ENCODE measurements around the gene SLX4IP. TPM values are rescaled to one million over a fixed set of nuclear protein-coding genes. Genes with fewer than 3 reads are reported as not detected.

SLX4IP gene
- total and polyA plus RNA-seq, 2 of the 13 experiments (the other 11 are each of a cell fraction or from before 2014, with no cell fraction given) = 3.6 to 7.3 TPM

- TF ChIP-seq ZNF460 (CRISPR knock-in tag; IDR thresholded peaks at IDR 0.05; ENCODE audit: borderline replicate concordance) = no peak
- TF ChIP-seq MLX (CRISPR knock-in tag; IDR thresholded peaks at IDR 0.05) = 0 out of 2 replicates have a peak, but pooled peaks have one; percentile 21
- peak; percentile 72 for TF ChIP-seq GATAD2A (CRISPR knock-in tag; IDR thresholded peaks at IDR 0.05)
- TF ChIP-seq, protein P1, sequence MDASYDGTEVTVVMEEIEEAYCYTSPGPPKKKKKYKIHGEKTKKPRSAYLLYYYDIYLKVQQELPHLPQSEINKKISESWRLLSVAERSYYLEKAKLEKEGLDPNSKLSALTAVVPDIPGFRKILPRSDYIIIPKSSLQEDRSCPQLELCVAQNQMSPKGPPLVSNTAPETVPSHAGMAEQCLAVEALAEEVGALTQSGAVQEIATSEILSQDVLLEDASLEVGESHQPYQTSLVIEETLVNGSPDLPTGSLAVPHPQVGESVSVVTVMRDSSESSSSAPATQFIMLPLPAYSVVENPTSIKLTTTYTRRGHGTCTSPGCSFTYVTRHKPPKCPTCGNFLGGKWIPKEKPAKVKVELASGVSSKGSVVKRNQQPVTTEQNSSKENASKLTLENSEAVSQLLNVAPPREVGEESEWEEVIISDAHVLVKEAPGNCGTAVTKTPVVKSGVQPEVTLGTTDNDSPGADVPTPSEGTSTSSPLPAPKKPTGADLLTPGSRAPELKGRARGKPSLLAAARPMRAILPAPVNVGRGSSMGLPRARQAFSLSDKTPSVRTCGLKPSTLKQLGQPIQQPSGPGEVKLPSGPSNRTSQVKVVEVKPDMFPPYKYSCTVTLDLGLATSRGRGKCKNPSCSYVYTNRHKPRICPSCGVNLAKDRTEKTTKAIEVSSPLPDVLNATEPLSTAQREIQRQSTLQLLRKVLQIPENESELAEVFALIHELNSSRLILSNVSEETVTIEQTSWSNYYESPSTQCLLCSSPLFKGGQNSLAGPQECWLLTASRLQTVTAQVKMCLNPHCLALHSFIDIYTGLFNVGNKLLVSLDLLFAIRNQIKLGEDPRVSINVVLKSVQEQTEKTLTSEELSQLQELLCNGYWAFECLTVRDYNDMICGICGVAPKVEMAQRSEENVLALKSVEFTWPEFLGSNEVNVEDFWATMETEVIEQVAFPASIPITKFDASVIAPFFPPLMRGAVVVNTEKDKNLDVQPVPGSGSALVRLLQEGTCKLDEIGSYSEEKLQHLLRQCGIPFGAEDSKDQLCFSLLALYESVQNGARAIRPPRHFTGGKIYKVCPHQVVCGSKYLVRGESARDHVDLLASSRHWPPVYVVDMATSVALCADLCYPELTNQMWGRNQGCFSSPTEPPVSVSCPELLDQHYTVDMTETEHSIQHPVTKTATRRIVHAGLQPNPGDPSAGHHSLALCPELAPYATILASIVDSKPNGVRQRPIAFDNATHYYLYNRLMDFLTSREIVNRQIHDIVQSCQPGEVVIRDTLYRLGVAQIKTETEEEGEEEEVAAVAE (CRISPR knock-in tag; IDR thresholded peaks at IDR 0.05; ENCODE audit: borderline replicate concordance) = no peak
- TF ChIP-seq ZNF317 (CRISPR knock-in tag; IDR thresholded peaks at IDR 0.05) = peak; percentile 92
- TF ChIP-seq ZNF816 (CRISPR knock-in tag; IDR thresholded peaks at IDR 0.05; ENCODE audit: borderline replicate concordance) = no peak
- TF ChIP-seq RXRB (CRISPR knock-in tag; IDR thresholded peaks at IDR 0.05; ENCODE audit: borderline replicate concordance) = 0 out of 2 replicates have a peak, but pooled peaks have one; percentile 28
- 0 out of 4 replicates have a peak, but pooled peaks of 1 of the 2 experiments have one; percentile 12 for TF ChIP-seq NR2F1 (CRISPR knock-in tag; IDR thresholded peaks at IDR 0.05)
- TF ChIP-seq PRDM15 (CRISPR knock-in tag; IDR thresholded peaks at IDR 0.05) = no peak
- peak; percentile 64 for TF ChIP-seq FOXA3 (CRISPR knock-in tag; IDR thresholded peaks at IDR 0.05)
- no peak for TF ChIP-seq ZNF558 (CRISPR knock-in tag; IDR thresholded peaks at IDR 0.05; ENCODE audit: borderline replicate concordance)
- no peak for TF ChIP-seq BRCA1 (CRISPR knock-in tag; IDR thresholded peaks at IDR 0.05)
- TF ChIP-seq, protein P2, sequence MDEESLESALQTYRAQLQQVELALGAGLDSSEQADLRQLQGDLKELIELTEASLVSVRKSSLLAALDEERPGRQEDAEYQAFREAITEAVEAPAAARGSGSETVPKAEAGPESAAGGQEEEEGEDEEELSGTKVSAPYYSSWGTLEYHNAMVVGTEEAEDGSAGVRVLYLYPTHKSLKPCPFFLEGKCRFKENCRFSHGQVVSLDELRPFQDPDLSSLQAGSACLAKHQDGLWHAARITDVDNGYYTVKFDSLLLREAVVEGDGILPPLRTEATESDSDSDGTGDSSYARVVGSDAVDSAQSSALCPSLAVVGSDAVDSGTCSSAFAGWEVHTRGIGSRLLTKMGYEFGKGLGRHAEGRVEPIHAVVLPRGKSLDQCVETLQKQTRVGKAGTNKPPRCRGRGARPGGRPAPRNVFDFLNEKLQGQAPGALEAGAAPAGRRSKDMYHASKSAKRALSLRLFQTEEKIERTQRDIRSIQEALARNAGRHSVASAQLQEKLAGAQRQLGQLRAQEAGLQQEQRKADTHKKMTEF (CRISPR knock-in tag; IDR thresholded peaks at IDR 0.05) = 0 out of 2 replicates have a peak, but pooled peaks have one; percentile 19
- peak; percentile 51 to 52; a peak in 1 of 4 replicates for TF ChIP-seq EP300 (IDR thresholded peaks at IDR 0.05; ENCODE audit: low read depth in 2 of 2, low read length in 2 of 2)
- TF ChIP-seq EP300 (CRISPR knock-in tag; IDR thresholded peaks at IDR 0.05; ENCODE audit: borderline replicate concordance) = peak; percentile 59; the same call in 1 of the 2 replicates
- no peak for TF ChIP-seq FOXP1 (IDR thresholded peaks at IDR 0.05)
- peak; percentile 51; the same call in 1 of the 2 replicates for TF ChIP-seq FOXP1 (CRISPR knock-in tag; IDR thresholded peaks at IDR 0.05)
- TF ChIP-seq SOX13 (IDR thresholded peaks at IDR 0.05) = peak; percentile 84
- peak in 1 of 2 experiments; percentile 96; a peak in 2 of 4 replicates for TF ChIP-seq SOX13 (CRISPR knock-in tag; conservative IDR thresholded peaks at IDR 0.05 in 1 of 2, IDR thresholded peaks at IDR 0.05 in 1 of 2)
Measured at GRCh38 chr20:10596710-10597121, 161.6 kb downstream of the SLX4IP start (continued).
